ENCODE data around the gene CARNS1.

CARNS1 gene

GRCh38 chr11:67428052-67429001, 12.8 kb downstream of the CARNS1 start, which contains the start of gene RPS6KB2:
TSS of gene RPS6KB2 (plus strand) at chr11:67428494. CDS start at chr11:67428546, 52 bp downstream.
- FAIRE-seq (peak; percentile 77), DNase-seq (ENCODE audit: low spot score) (peak; percentile 98)

GRCh38 chr11:67429038-67429668, 13.7 kb downstream of the CARNS1 start:
- no peak for DNase-seq (ENCODE audit: low spot score)
- no peak for FAIRE-seq

GRCh38 chr11:67429722-67430121, 14.2 kb downstream of the CARNS1 start:
- no peak for FAIRE-seq
- no peak for DNase-seq (ENCODE audit: low spot score)

- FAIRE-seq (no peak), DNase-seq (ENCODE audit: low spot score) (no peak)
These were observed 16.1 kb downstream of the CARNS1 start for GRCh38 chr11:67431346-67432249.

GRCh38 chr11:67432655-67433349, 17.3 kb downstream of the CARNS1 start:
- FAIRE-seq (no peak), DNase-seq (ENCODE audit: low spot score) (no peak)

GRCh38 chr11:67433536-67434394, 18.3 kb downstream of the CARNS1 start:
- no peak for FAIRE-seq
- DNase-seq (ENCODE audit: low spot score) = no peak

- FAIRE-seq = no peak
- DNase-seq (ENCODE audit: low spot score) = no peak
These were observed 19.0 kb downstream of the CARNS1 start for GRCh38 chr11:67434395-67434881.

- DNase-seq (ENCODE audit: low spot score) (no peak), FAIRE-seq (no peak)
These were observed 19.7 kb downstream of the CARNS1 start for GRCh38 chr11:67435031-67435726.

- FAIRE-seq (no peak), DNase-seq (ENCODE audit: low spot score) (no peak)
These were observed 20.4 kb downstream of the CARNS1 start for GRCh38 chr11:67435727-67436458.

GRCh38 chr11:67436459-67437081, 21.1 kb downstream of the CARNS1 start:
- peak; percentile 37 for DNase-seq (ENCODE audit: low spot score)
- no peak for FAIRE-seq

- FAIRE-seq = no peak
- DNase-seq (ENCODE audit: low spot score) = no peak
These were observed 21.8 kb downstream of the CARNS1 start, which contains the start of gene PTPRCAP for GRCh38 chr11:67437082-67437808. TSS of gene PTPRCAP (minus strand) at chr11:67437682. CDS start at chr11:67437619, 63 bp downstream.

- FAIRE-seq (no peak), DNase-seq (ENCODE audit: low spot score) (no peak)
These were observed 22.3 kb downstream of the CARNS1 start for GRCh38 chr11:67437809-67438157.

GRCh38 chr11:67438158-67438902, 22.9 kb downstream of the CARNS1 start:
- FAIRE-seq = no peak

GRCh38 chr11:67439321-67440228, 24.1 kb downstream of the CARNS1 start:
- DNase-seq (ENCODE audit: low spot score) = no peak
- peak; percentile 17 for FAIRE-seq

More at GRCh38 chr11:67438158-67438902, 22.9 kb downstream of the CARNS1 start:
- no peak for DNase-seq (ENCODE audit: low spot score)
